Neural cell (in vitro differentiated cells): ENCODE measurements around the gene CLTB. TPM values are rescaled to one million over a fixed set of nuclear protein-coding genes. Genes with fewer than 3 reads are reported as not detected.

Source experiments
- H2AFZ ChIP-seq: fragments of 200-600, 300-800 bp; sonication (generic), shearing (Covaris generic); 2 replicates; pipeline ENCODE4 v1.6.0; 2014; ENCODE audit warnings: low read depth, mild to moderate bottlenecking, antibody characterized with exemption, low read length, moderate library complexity
- H3F3A ChIP-seq: fragments of 200-600 bp; shearing (Covaris generic); 2 replicates; pipeline ENCODE4 v1.6.1; 2016; ENCODE audit warnings: mild to moderate bottlenecking, moderate library complexity, mixed read lengths, antibody characterized with exemption, low read length; ENCODE audit not compliant: insufficient read depth, poor library complexity, severe bottlenecking
- H3K27ac ChIP-seq: fragments of 200-600, 300-800 bp; sonication (generic), shearing (Covaris generic); 2 replicates; pipeline ENCODE4 v1.5.1; 2014; ENCODE audit warnings: mild to moderate bottlenecking, low read length, moderate library complexity
- H3K27me3 ChIP-seq: fragments of 300-800, 200-600 bp; sonication (generic), shearing (Covaris generic); 2 replicates; pipeline ENCODE4 v1.6.0; 2014; ENCODE audit warnings: mild to moderate bottlenecking, low read depth, low read length, moderate library complexity; ENCODE audit not compliant: insufficient read depth
- H3K36me3 ChIP-seq: fragments of 300-800, 200-600 bp; sonication (generic), shearing (Covaris generic); 2 replicates; pipeline ENCODE4 v1.5.1; 2014; ENCODE audit warnings: mild to moderate bottlenecking, antibody characterized with exemption, low read length, moderate library complexity; ENCODE audit not compliant: insufficient read depth
- H3K4me2 ChIP-seq: fragments of 300-800, 200-600 bp; sonication (generic), shearing (Covaris generic); 2 replicates; pipeline ENCODE4 v1.6.0; 2014; ENCODE audit warnings: mild to moderate bottlenecking, low read length
- H3K4me3 ChIP-seq: fragments of 300-800, 200-600 bp; sonication (generic), shearing (Covaris generic); 2 replicates; pipeline ENCODE4 v1.5.1; 2014; ENCODE audit warnings: mild to moderate bottlenecking, low read length, moderate library complexity
- H3K79me2 ChIP-seq: fragments of 200-600 bp; shearing (Covaris generic); replicated peaks from 2 replicates; pipeline ENCODE4 v1.6.0; 2014; ENCODE audit warnings: mild to moderate bottlenecking, low read length, moderate library complexity; ENCODE audit not compliant: insufficient read depth
- H3K9ac ChIP-seq: fragments of 300-800, 200-600 bp; sonication (generic), shearing (Covaris generic); 2 replicates; pipeline ENCODE4 v1.6.1; 2016; ENCODE audit warnings: mild to moderate bottlenecking, low read length, mixed read lengths
- H3K9me2 ChIP-seq: fragments of 200-600 bp; shearing (Covaris generic); 2 replicates; pipeline ENCODE4 v1.6.1; 2016; ENCODE audit warnings: mild to moderate bottlenecking, low read length, mixed read lengths; ENCODE audit not compliant: insufficient read depth
- H3K9me3 ChIP-seq: fragments of 200-600, 300-800 bp; sonication (generic), shearing (Covaris generic); 2 replicates; pipeline ENCODE4 v1.6.1; 2016; ENCODE audit warnings: mild to moderate bottlenecking, mixed run types, low read length, moderate library complexity, mixed read lengths
- H4K20me1 ChIP-seq: fragments of 200-600 bp; shearing (Covaris generic); 2 replicates; pipeline ENCODE4 v1.6.1; 2016; ENCODE audit warnings: mild to moderate bottlenecking, mixed run types; ENCODE audit not compliant: insufficient read depth
- CTCF ChIP-seq: fragments of 450-650 bp; IDR thresholded peaks from 2 replicates; pipeline ENCODE4 v1.5.1; 2014; ENCODE audit warnings: antibody characterized with exemption, mild to moderate bottlenecking, moderate library complexity; ENCODE audit not compliant: poor library complexity, severe bottlenecking
- EP300 ChIP-seq: fragments of 450-650 bp; conservative IDR thresholded peaks from 2 replicates; pipeline ENCODE4 v1.6.1; 2014; ENCODE audit warnings: antibody characterized with exemption, mild to moderate bottlenecking, moderate library complexity; ENCODE audit not compliant: poor library complexity, severe bottlenecking
- EZH2 ChIP-seq: fragments of 200-600, 300-800 bp; shearing (Covaris generic), sonication (generic); IDR thresholded peaks from 2 replicates; pipeline ENCODE4 v1.6.1; 2014; ENCODE audit warnings: antibody characterized with exemption, low read length, borderline replicate concordance, mild to moderate bottlenecking; ENCODE audit not compliant: insufficient read depth, poor library complexity, severe bottlenecking
- MXI1 ChIP-seq: fragments of 450-650 bp; conservative IDR thresholded peaks from 2 replicates; pipeline ENCODE4 v1.6.1; 2014; ENCODE audit warnings: antibody characterized with exemption, mild to moderate bottlenecking; ENCODE audit not compliant: poor library complexity, severe bottlenecking
- POLR2AphosphoS5 ChIP-seq: IDR thresholded peaks from 2 replicates; pipeline ENCODE4 v1.6.1; 2012
- RAD21 ChIP-seq: fragments of 450-650 bp; conservative IDR thresholded peaks from 2 replicates; pipeline ENCODE4 v1.6.1; 2014; ENCODE audit warnings: antibody characterized with exemption, mild to moderate bottlenecking, moderate library complexity
- REST ChIP-seq: IDR thresholded peaks from 2 replicates; pipeline ENCODE4 v1.6.1; 2012; ENCODE audit warnings: borderline replicate concordance
- SMC3 ChIP-seq: fragments of 450-650 bp; conservative IDR thresholded peaks from 2 replicates; pipeline ENCODE4 v1.6.1; 2014; ENCODE audit warnings: antibody characterized with exemption, mild to moderate bottlenecking, moderate library complexity; ENCODE audit not compliant: poor library complexity
- TAF1 ChIP-seq: IDR thresholded peaks from 2 replicates; pipeline ENCODE4 v1.6.1; 2012; ENCODE audit warnings: low read depth
- polyA plus RNA-seq: library from polyadenylated mRNA; depleted of rRNA; stranded (reverse); fragments of >200 nt; gene quantifications from 2 replicates; pipeline ENCODE4 v1.2.3, GENCODE V29; 2014

Gene CLTB
- polyA plus RNA-seq, 1 donor from 2014 or later = 239 TPM

GRCh38 chr5:176388003-176388443 lies 28.3 kb downstream of the CLTB start:
- Histone ChIP-seq H3K4me2 (peak overlapping the region; percentile 57), H3K9me2 (no peaks in the 10 kb centered on the region), H3K27me3 (no peaks in the 10 kb centered on the region), H4K20me1 (no peaks in the 10 kb centered on the region), H3K27ac (peak overlapping the region; percentile 90), H3K9ac (peak overlapping the region; percentile 85), H3K79me2 (peaks cover 10% of the 10 kb centered on the region), H3K4me3 (peak overlapping the region; percentile 81), H3F3A (no peaks in the 10 kb centered on the region), H3K9me3 (no peaks in the 10 kb centered on the region), H2AFZ (no peak overlapping the region), H3K36me3 (no peaks in the 10 kb centered on the region)
- TF ChIP-seq SMC3 (peak; percentile 4), REST (peak; percentile 23), POLR2AphosphoS5 (no peak), EZH2 (no peak)

- peak overlapping the region; percentile 81 for H3K4me3 ChIP-seq
- TF ChIP-seq MXI1 = no peak
These were observed 28.9 kb downstream of the CLTB start for GRCh38 chr5:176387384-176387925.

GRCh38 chr5:176386491-176386890 lies 29.8 kb downstream of the CLTB start:
- no peak overlapping the region for H3K4me2 ChIP-seq
- no peaks in the 10 kb centered on the region for H4K20me1 ChIP-seq
- H3K4me3 ChIP-seq = peak overlapping the region; percentile 81
- H3K27ac ChIP-seq = no peak overlapping the region
- H3F3A ChIP-seq = no peaks in the 10 kb centered on the region
- no peak overlapping the region for H2AFZ ChIP-seq
- H3K9me2 ChIP-seq = no peaks in the 10 kb centered on the region
- H3K27me3 ChIP-seq = no peaks in the 10 kb centered on the region
- no peak for TF ChIP-seq RAD21
- TF ChIP-seq EP300 = no peak
- TF ChIP-seq REST = no peak
- TF ChIP-seq SMC3 = no peak
- no peak for TF ChIP-seq CTCF
- no peak for TF ChIP-seq TAF1
- H3K9ac ChIP-seq = no peak overlapping the region
- peaks cover 10% of the 10 kb centered on the region for H3K79me2 ChIP-seq
- no peaks in the 10 kb centered on the region for H3K36me3 ChIP-seq
- H3K9me3 ChIP-seq = no peaks in the 10 kb centered on the region

More at GRCh38 chr5:176387384-176387925, 28.9 kb downstream of the CLTB start:
- no peaks in the 10 kb centered on the region for H3K9me2 ChIP-seq
- peak overlapping the region; percentile 90 for H3K27ac ChIP-seq
- H3K36me3 ChIP-seq = no peaks in the 10 kb centered on the region
- peak overlapping the region; percentile 85 for H3K9ac ChIP-seq
- H3K79me2 ChIP-seq = peaks cover 10% of the 10 kb centered on the region
- H3K27me3 ChIP-seq = no peaks in the 10 kb centered on the region
- H3F3A ChIP-seq = no peaks in the 10 kb centered on the region
- peak overlapping the region; percentile 57 for H3K4me2 ChIP-seq
- H4K20me1 ChIP-seq = no peaks in the 10 kb centered on the region
- H3K9me3 ChIP-seq = no peaks in the 10 kb centered on the region
- no peak overlapping the region for H2AFZ ChIP-seq
